Parathyroid adenoma (tissue), 2 donors: Measurements from ENCODE around the gene TBC1D23.
"Not testable (repeated sequence)": the region's sequence is repeated elsewhere in the genome, so short reads cannot be mapped to it uniquely, and the experiment has no call there.

Experiments
- H2AFZ ChIP-seq: fragments of 300-600 bp; sonication (generic); one replicate; pipeline ENCODE4 v1.7.0; 2017; ENCODE audit warnings: antibody characterized with exemption, mild to moderate bottlenecking
- H3K27ac ChIP-seq: fragments of 300-600 bp; sonication (generic); one replicate; pipeline ENCODE4 v1.7.0; 2017
- H3K27me3 ChIP-seq: fragments of 300-600 bp; sonication (generic); one replicate; pipeline ENCODE4 v1.7.0; 2017; ENCODE audit warnings: low read length; ENCODE audit not compliant: control insufficient read depth, insufficient read depth
- H3K36me3 ChIP-seq: fragments of 300-600 bp; sonication (generic); one replicate; pipeline ENCODE4 v1.7.0; 2017; ENCODE audit warnings: low read length; ENCODE audit not compliant: control insufficient read depth, insufficient read depth
- H3K4me1 ChIP-seq: fragments of 300-600 bp; sonication (generic); one replicate; pipeline ENCODE4 v1.7.0; 2017; ENCODE audit warnings: control low read depth
- H3K4me2 ChIP-seq: fragments of 300-600 bp; sonication (generic); one replicate; pipeline ENCODE4 v1.7.0; 2017; ENCODE audit warnings: low read length
- H3K4me3 ChIP-seq: fragments of 300-600 bp; sonication (generic); one replicate; pipeline ENCODE4 v1.7.0; 2017; ENCODE audit warnings: low read depth, low read length
- H3K79me2 ChIP-seq: fragments of 300-600 bp; sonication (generic); one replicate; pipeline ENCODE4 v1.7.0; 2017; ENCODE audit warnings: control low read depth
- H3K9ac ChIP-seq: fragments of 300-600 bp; sonication (generic); one replicate; pipeline ENCODE4 v1.7.0; 2017; ENCODE audit warnings: mild to moderate bottlenecking
- H3K9me3 ChIP-seq: fragments of 300-600 bp; sonication (generic); one replicate; pipeline ENCODE4 v1.7.0; 2017; ENCODE audit warnings: low read length; ENCODE audit not compliant: control insufficient read depth
- CTCF ChIP-seq: fragments of 300-600 bp; sonication (generic); IDR thresholded peaks from one replicate; pipeline ENCODE4 v1.7.0; 2017; ENCODE audit warnings: antibody characterized with exemption, mild to moderate bottlenecking
- donor health status: primary hyperparathyroidism.

The TBC1D23 gene

DNA sequence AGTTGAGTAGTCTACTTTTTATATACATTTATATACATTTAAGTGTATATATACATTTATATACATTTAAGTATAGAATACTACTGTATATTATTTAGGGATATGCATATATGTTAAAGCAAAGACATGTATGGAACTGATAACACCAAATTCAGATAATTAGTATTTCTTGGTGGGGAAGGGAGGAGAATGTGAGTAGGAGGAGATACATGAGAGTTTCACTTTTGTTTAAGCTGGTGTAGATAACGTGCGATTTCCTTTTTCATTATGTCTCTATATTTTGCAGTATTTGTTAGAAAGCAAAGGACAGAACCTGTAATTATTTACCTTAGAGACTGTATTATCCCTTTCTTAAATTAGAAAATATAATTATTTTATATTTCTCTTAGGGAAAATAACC, 57.1 kb downstream of the TBC1D23 start:
- Histone ChIP-seq H3K4me3 (no peak overlapping the region), H3K36me3 (no peaks in the 10 kb centered on the region)

GRCh38 chr3:100319951-100320350, 59.2 kb downstream of the TBC1D23 start:
- TF ChIP-seq CTCF = no peak
- no peaks in the 10 kb centered on the region for H3K9me3 ChIP-seq
- H3K36me3 ChIP-seq = no peaks in the 10 kb centered on the region
- no peak overlapping the region for H3K4me3 ChIP-seq
- H3K4me2 ChIP-seq = no peak overlapping the region
- H3K4me1 ChIP-seq = no peaks in the 10 kb centered on the region
- H3K79me2 ChIP-seq = no peaks in the 10 kb centered on the region
- no peak overlapping the region for H2AFZ ChIP-seq
- H3K9ac ChIP-seq = no peak overlapping the region
- H3K27me3 ChIP-seq = no peaks in the 10 kb centered on the region
- H3K27ac ChIP-seq = no peak overlapping the region

More for the DNA sequence above, 57.1 kb downstream of the TBC1D23 start:
- Histone ChIP-seq H3K9me3 (no peaks in the 10 kb centered on the region), H2AFZ (no peak overlapping the region), H3K4me2 (no peak overlapping the region), H3K4me1 (no peaks in the 10 kb centered on the region), H3K27ac (no peak overlapping the region), H3K27me3 (no peaks in the 10 kb centered on the region), H3K79me2 (no peaks in the 10 kb centered on the region), H3K9ac (no peak overlapping the region)
- no peak for TF ChIP-seq CTCF

- Histone ChIP-seq H2AFZ (no peak overlapping the region), H3K4me3 (no peak overlapping the region), H3K4me2 (no peak overlapping the region), H3K9ac (no peak overlapping the region), H3K27ac (no peak overlapping the region), H3K36me3 (no peaks in the 10 kb centered on the region), H3K4me1 (no peaks in the 10 kb centered on the region), H3K9me3 (no peaks in the 10 kb centered on the region), H3K79me2 (no peaks in the 10 kb centered on the region), H3K27me3 (no peaks in the 10 kb centered on the region)
- TF ChIP-seq CTCF = no peak
Observed at GRCh38 chr3:100324044-100324443, 63.3 kb downstream of the TBC1D23 start.

- H3K9ac ChIP-seq = no peak overlapping the region
- H3K4me1 ChIP-seq = no peaks in the 10 kb centered on the region
- no peak overlapping the region for H3K27ac ChIP-seq
- H3K79me2 ChIP-seq = no peaks in the 10 kb centered on the region
- H3K4me2 ChIP-seq = no peak overlapping the region
- H2AFZ ChIP-seq = no peak overlapping the region
- no peak overlapping the region for H3K4me3 ChIP-seq
- no peaks in the 10 kb centered on the region for H3K9me3 ChIP-seq
- H3K27me3 ChIP-seq = no peaks in the 10 kb centered on the region
- no peak for TF ChIP-seq CTCF
- no peaks in the 10 kb centered on the region for H3K36me3 ChIP-seq
Observed at GRCh38 chr3:100325827-100326226, 65.0 kb downstream of the TBC1D23 start.

- not testable (repeated sequence) for H3K36me3 ChIP-seq, H2AFZ ChIP-seq, H3K9ac ChIP-seq, H3K4me3 ChIP-seq, H3K27me3 ChIP-seq, H3K4me2 ChIP-seq, H3K9me3 ChIP-seq, H3K27ac ChIP-seq, H3K4me1 ChIP-seq, H3K79me2 ChIP-seq
Observed at GRCh38 chr3:100327377-100327776, 66.6 kb downstream of the TBC1D23 start.
